Esophagus muscularis mucosa (tissue), 4 donors: Measurements from ENCODE around the gene SLC39A7. TPM values are rescaled to one million over a fixed set of nuclear protein-coding genes. Genes with fewer than 3 reads are reported as not detected.
A peak's percentile ranks its signal among the peaks of the same experiment; 100 is the strongest.

Source experiments
- DNase-seq: peaks from one replicate; pipeline ENCODE4 v3.0.0-alpha.2; 2017; ENCODE audit errors: extremely low spot score
- H3K27ac ChIP-seq, 4 donors: fragments of 200-600 bp; sonication (generic); replicated peaks in 1 of 4; 1 replicate in 3 of 4; 2 replicates in 1 of 4; pipeline ENCODE4 v1.5.1; 2016 to 2019; ENCODE audit warnings: mild to moderate bottlenecking in 1 of 4
- H3K27me3 ChIP-seq, 4 donors: fragments of 200-600 bp; sonication (generic); one replicate each; pipeline versions ENCODE4 v1.5.1 to v1.6.0; 2016 to 2019
- H3K36me3 ChIP-seq, 4 donors: fragments of 200-600 bp; sonication (generic); one replicate each; pipeline ENCODE4 v1.5.1; 2016 to 2019
- H3K4me1 ChIP-seq, 4 donors: fragments of 200-600 bp; sonication (generic); one replicate each; pipeline ENCODE4 v1.5.1; 2016 to 2019
- H3K4me3 ChIP-seq, 4 donors: fragments of 200-600 bp; sonication (generic); 1 replicate in 2 of 4; 2 replicates in 2 of 4; pipeline ENCODE4 v1.5.1; 2016 to 2019; ENCODE audit warnings: mild to moderate bottlenecking in 4 of 4, moderate library complexity in 1 of 4
- H3K9me3 ChIP-seq, 4 donors: fragments of 200-600 bp; sonication (generic); 1 replicate in 3 of 4; 2 replicates in 1 of 4; pipeline ENCODE4 v1.5.1; 2016 to 2019
- EP300 ChIP-seq: sonication (generic); formaldehyde crosslinking; IDR thresholded peaks from one replicate; pipeline ENCODE4 v1.6.1; 2017; ENCODE audit warnings: antibody characterized with exemption
- POLR2A ChIP-seq: fragments of 450-650 bp; IDR thresholded peaks from one replicate; pipeline ENCODE4 v1.6.1; 2017; ENCODE audit warnings: antibody characterized with exemption, moderate library complexity, mild to moderate bottlenecking, low read depth
- POLR2AphosphoS5 ChIP-seq, 2 donors: sonication (generic); formaldehyde crosslinking; IDR thresholded peaks; one replicate each; pipeline ENCODE4 v1.6.1; 2017; ENCODE audit warnings: antibody characterized with exemption in 2 of 2
- WGBS: methylation state at CpG from one replicate; pipeline ENCODE4 v1.1.5; 2018; 5-methylcytosine and 5-hydroxymethylcytosine counted together
- intact Hi-C: fragments of 100-400 bp; cut with DNase I; formaldehyde crosslinking; loops from one replicate; pipeline ENCODE4 v1.15.1; 2023
- total RNA-seq, 4 donors: library from RNA; depleted of rRNA; stranded (reverse); fragments of >200 nt; gene quantifications; one replicate each; pipeline versions ENCODE4 v1.1.0 to v1.2.1, GENCODE V29; 2016
- TF ChIP-seq, protein P1 (sequence below), 3 experiments: fragments of 200-600 bp in 2 of 3; fragments of 450-650 bp in 1 of 3; sonication (generic) in 2 of 3; IDR thresholded peaks; one replicate each; pipeline ENCODE4 v1.5.1; 2017 to 2019; ENCODE audit warnings: antibody characterized with exemption in 3 of 3, mild to moderate bottlenecking in 2 of 3, moderate library complexity in 1 of 3

Gene SLC39A7
- total RNA-seq, 4 donors from 2014 or later: 43.6 to 80.1 (median 62.3) TPM

DNA sequence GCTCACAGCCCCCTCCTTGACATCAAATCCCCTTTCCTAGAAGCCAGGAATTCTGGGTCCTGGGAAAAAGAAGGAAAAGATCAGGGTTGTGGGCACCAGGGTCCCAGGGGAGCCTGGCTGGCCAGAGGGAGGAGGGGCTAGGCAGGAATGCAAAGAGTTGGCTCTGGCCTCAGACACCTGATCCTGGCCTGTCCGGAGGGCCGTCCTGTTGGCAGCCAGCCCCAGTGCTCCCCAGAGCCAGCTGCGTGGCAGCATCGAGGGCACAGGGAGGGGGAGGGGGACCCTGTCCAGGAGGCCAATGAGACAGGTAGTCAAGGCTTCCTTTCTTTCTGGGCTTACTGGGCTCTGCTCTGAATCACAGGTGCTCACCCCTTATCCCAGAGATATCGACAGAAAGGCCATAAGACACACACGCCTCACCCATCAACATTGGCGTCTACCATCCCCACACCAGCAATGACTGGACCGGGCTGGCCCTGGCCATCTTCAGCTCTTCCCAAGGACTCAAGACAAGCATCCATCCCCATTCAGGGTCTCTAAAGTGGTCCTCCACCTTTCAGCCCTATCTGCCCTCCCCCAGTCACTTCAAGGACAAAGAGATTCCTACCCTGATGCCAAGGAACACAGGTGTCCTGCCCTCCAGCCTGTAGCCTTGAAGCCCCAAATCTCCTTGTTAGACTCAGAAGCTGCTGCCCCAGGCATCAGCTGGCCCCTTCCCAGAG, 9.1 kb upstream of the SLC39A7 start:
- TF ChIP-seq, protein P1, sequence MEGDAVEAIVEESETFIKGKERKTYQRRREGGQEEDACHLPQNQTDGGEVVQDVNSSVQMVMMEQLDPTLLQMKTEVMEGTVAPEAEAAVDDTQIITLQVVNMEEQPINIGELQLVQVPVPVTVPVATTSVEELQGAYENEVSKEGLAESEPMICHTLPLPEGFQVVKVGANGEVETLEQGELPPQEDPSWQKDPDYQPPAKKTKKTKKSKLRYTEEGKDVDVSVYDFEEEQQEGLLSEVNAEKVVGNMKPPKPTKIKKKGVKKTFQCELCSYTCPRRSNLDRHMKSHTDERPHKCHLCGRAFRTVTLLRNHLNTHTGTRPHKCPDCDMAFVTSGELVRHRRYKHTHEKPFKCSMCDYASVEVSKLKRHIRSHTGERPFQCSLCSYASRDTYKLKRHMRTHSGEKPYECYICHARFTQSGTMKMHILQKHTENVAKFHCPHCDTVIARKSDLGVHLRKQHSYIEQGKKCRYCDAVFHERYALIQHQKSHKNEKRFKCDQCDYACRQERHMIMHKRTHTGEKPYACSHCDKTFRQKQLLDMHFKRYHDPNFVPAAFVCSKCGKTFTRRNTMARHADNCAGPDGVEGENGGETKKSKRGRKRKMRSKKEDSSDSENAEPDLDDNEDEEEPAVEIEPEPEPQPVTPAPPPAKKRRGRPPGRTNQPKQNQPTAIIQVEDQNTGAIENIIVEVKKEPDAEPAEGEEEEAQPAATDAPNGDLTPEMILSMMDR (IDR thresholded peaks at IDR 0.05): no peak
- TF ChIP-seq POLR2A (no peak), EP300 (no peak), POLR2AphosphoS5 (IDR thresholded peaks at IDR 0.05) (no peak)
- H3K9me3 ChIP-seq: no peaks in the 10 kb centered on the region
- DNase-seq: no peak
- H3K4me3 ChIP-seq: no peak overlapping the region
- peaks cover 15 to 31% (median 24%) of the 10 kb centered on the region in 4 donors for H3K4me1 ChIP-seq
- WGBS: 74% methylated on average over 4 of the region's 8 CpGs
- H3K27ac ChIP-seq: no peak overlapping the region
- peaks cover 18 to 30% (median 27%) of the 10 kb centered on the region in 4 donors for H3K36me3 ChIP-seq
- intact Hi-C loops: loop anchor here (5.0 kb wide), 1 partner anchor 56 kb away; no protein-coding TSS in a partner anchor
- peaks cover 0 to 58% (median 5%) of the 10 kb centered on the region in 4 donors for H3K27me3 ChIP-seq

DNA sequence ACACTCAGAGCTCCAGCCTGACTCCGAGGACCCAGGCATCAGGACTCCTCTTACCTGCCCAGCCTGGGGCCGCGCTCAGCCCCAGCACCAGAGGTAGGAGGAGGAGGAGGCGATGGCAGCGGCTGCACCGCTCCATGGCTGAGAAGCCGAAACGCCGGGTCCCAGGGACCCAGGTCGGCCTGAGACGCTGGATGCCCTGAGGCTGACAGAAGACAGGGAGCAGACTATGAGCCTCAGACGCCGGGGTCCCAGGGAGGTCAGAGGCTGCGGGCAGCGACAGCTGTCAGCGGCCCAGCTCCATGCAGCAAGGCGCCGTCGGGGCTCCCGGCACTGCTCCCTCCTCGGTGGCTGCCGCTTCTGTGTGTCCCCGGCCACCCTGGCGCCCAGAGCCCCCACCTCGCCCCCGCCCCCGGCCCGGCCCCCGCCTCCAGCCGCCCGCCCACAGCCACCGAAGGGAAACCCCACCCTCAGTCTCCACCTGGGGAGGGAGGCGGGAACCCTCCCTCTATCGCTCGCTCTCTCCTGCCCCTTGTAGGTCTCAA, 8.5 kb upstream of the SLC39A7 start, which contains the start of gene COL11A2:
TSS of gene COL11A2 (minus strand) at position 363 of the 542 bp plus-strand sequence. CDS start at position 136, 227 bp downstream.
- peak within 1 kb of the TSS; percentile 48 to 55 (median 52) for H3K4me3 ChIP-seq
- WGBS: 12% methylated on average over 13 of the region's 35 CpGs
- no peaks in the 10 kb centered on the region for H3K9me3 ChIP-seq
- peaks cover 18 to 34% (median 26%) of the 10 kb centered on the region in 4 donors for H3K4me1 ChIP-seq
- H3K27me3 ChIP-seq: peaks cover 0 to 52% (median 5%) of the 10 kb centered on the region in 4 donors
- TF ChIP-seq POLR2A (no peak), EP300 (no peak)
- H3K36me3 ChIP-seq: peaks cover 22 to 36% (median 33%) of the 10 kb centered on the region in 4 donors
- no peak for DNase-seq
- intact Hi-C loops: loop anchor here (5.0 kb wide), 1 partner anchor 55 kb away; no protein-coding TSS in a partner anchor
- peak within 1 kb of the TSS; percentile 53 to 74 (median 62) for H3K27ac ChIP-seq

DNA sequence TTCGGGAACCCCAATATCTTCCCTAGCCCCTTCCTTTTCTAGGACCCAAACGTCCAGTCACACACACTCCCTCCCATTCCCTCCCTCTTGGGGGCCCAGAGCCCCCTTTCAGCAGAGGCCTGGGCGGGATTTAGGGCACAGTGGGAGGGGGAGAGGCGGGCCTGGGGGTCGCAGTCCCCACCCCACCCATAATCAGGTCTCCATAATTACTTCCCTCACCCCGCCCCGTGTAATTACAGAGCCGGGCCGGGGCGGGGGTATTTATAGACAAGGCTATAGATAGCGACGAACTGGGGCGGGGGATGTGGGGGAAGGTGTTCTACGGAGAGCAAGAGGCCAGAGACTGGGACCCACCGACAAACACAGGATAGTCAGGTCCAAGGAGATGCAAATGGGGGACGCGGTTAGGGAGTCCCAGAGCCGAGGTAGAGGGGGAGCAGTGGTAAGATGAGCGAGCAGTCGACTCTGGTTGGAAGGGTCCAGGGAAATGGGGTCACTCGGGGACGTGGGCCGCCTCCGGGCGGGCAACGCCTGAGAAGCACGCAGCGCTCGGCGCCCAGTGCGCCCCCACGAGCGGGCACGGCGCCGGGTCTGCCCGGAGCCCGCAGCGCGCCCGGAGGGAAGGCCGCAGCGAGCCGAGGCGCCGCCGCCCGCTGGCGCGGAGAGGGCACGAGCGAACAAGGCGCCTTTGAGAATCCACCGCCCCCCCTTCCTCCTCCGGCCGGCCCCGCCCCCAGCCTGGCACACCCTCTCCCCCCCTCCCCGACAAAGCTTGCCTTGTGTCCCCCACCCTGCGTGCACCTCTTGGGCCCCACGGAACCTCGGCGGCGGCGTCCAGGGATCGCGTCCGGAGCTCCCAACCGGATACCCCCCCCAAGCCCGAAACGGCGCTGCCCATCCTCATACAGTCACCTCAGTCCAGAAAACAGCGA, 7.7 kb upstream of the SLC39A7 start:
- 4% methylated on average over 25 of the region's 72 CpGs for WGBS
- no peak for TF ChIP-seq POLR2AphosphoS5 (IDR thresholded peaks at IDR 0.05)
- TF ChIP-seq, protein P1 (IDR thresholded peaks at IDR 0.05): no peak
- no peak for TF ChIP-seq EP300
- no peak for TF ChIP-seq POLR2A
- no peak for DNase-seq

DNA sequence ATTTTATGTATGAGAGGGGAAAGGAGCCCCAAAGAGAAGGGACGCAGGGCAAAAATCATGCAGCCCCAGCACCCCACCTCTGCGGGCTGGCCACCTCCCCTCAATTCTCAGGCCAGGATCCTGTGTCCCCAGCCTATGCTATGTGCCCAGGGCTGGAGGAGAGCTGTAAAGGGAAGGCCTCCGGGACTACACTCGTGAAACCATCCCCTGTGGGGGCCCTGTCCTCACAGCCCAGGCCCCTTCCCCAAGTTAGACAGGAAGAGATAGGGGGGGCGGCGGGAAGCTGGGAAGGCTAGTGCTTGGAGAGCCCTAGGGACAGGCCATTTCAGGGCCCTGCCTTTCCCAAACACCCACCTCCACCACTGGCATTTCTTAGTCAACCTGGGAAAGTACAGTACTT, 7.0 kb upstream of the SLC39A7 start:
- Histone ChIP-seq H3K27me3 (peaks cover 0 to 37% (median 5%) of the 10 kb centered on the region in 4 donors), H3K9me3 (no peaks in the 10 kb centered on the region), H3K4me3 (peak overlapping the region; percentile 48 to 55 (median 52)), H3K36me3 (peaks cover 25 to 47% (median 42%) of the 10 kb centered on the region in 4 donors), H3K4me1 (peaks cover 30 to 49% (median 40%) of the 10 kb centered on the region in 4 donors), H3K27ac (peak overlapping the region; percentile 53 to 74 (median 62))
- no peak for DNase-seq
- 67% methylated on average over 2 of the region's 6 CpGs for WGBS
- TF ChIP-seq, protein P1 (IDR thresholded peaks at IDR 0.05): no peak
- no peak for TF ChIP-seq POLR2AphosphoS5 (IDR thresholded peaks at IDR 0.05)
- intact Hi-C loops: loop anchor here (5.0 kb wide), 1 partner anchor 54 kb away; no protein-coding TSS in a partner anchor

More for the DNA sequence above, 7.7 kb upstream of the SLC39A7 start:
- Histone ChIP-seq H3K27me3 (peaks cover 0 to 44% (median 5%) of the 10 kb centered on the region in 4 donors), H3K9me3 (no peaks in the 10 kb centered on the region), H3K36me3 (peaks cover 25 to 44% (median 40%) of the 10 kb centered on the region in 4 donors), H3K4me1 (peaks cover 24 to 42% (median 34%) of the 10 kb centered on the region in 4 donors), H3K4me3 (peak overlapping the region; percentile 48 to 55 (median 52)), H3K27ac (peak overlapping the region; percentile 53 to 74 (median 62))
- intact Hi-C loops: loop anchor here (5.0 kb wide), 1 partner anchor 54 kb away; no protein-coding TSS in a partner anchor
